Endothelial cell of umbilical vein (primary cell): ENCODE results near the gene ZNF488.

ENCODE experiments used
- EZH2 ChIP-seq: IDR thresholded peaks from 2 replicates; pipeline ENCODE4 v1.6.1; 2012; ENCODE audit warnings: borderline replicate concordance, low read depth, mild to moderate bottlenecking, moderate library complexity, low read length, inconsistent platforms; ENCODE audit not compliant: severe bottlenecking
- FOS ChIP-seq: IDR thresholded peaks from 2 replicates; pipeline ENCODE4 v1.6.1; 2011; ENCODE audit warnings: mild to moderate bottlenecking, low read length, moderate library complexity, borderline replicate concordance; ENCODE audit not compliant: insufficient read depth
- MYC ChIP-seq: IDR thresholded peaks from one replicate; pipeline ENCODE4 v1.6.1; 2011; ENCODE audit warnings: mild to moderate bottlenecking, low read depth, low read length
- POLR2A ChIP-seq: IDR thresholded peaks from 2 replicates; pipeline ENCODE4 v1.6.1; 2012; ENCODE audit warnings: low read depth, mild to moderate bottlenecking, control low read depth, low read length
- POLR2AphosphoS5 ChIP-seq: IDR thresholded peaks from 2 replicates; pipeline ENCODE4 v1.6.1; 2012; ENCODE audit warnings: low read depth, mild to moderate bottlenecking, control low read depth, low read length, moderate library complexity; ENCODE audit not compliant: insufficient read depth
- TF ChIP-seq, protein P1 (sequence below), 2 donors: IDR thresholded peaks; 1 replicate in 1 of 2; 2 replicates in 1 of 2; pipeline ENCODE4 v1.5.1; 2011; ENCODE audit warnings: low read length in 2 of 2, mild to moderate bottlenecking in 2 of 2, moderate library complexity in 2 of 2, control low read depth in 1 of 2, inconsistent platforms in 1 of 2, low read depth in 1 of 2; ENCODE audit not compliant: insufficient read depth in 1 of 2; ENCODE audit errors: extremely low read depth in 1 of 2
- TF ChIP-seq, protein P2 (sequence below): IDR thresholded peaks from 2 replicates; pipeline ENCODE4 v1.6.1; 2011; ENCODE audit not compliant: insufficient read depth, insufficient read length

DNA sequence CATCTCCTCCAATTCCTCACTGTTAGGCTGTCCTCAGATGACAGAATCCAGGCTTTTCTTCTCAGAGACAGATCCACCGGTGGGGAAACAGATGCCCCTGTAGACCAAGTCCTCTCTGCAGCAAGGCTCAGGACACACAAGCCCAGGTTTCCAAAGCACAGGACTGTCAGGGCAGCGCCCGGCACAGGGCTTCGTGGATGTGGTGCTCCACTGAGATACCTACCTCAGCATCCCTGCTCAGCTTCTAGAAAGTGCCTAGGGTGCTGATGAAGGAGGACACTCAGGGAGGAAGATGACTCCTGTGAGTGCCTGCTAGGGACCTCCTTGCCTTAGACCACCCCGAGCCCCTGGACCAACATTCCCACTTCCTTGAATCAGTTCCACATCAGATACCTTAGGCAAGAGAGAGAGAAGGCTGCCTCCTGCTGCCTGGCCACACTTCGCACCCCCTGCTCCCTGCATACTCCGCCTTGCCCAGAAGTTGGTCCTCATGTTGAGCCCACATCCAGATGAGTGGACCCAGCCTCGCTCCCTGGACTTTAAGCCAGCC is 44.8 kb downstream of the ZNF488 start:
- TF ChIP-seq, protein P1, sequence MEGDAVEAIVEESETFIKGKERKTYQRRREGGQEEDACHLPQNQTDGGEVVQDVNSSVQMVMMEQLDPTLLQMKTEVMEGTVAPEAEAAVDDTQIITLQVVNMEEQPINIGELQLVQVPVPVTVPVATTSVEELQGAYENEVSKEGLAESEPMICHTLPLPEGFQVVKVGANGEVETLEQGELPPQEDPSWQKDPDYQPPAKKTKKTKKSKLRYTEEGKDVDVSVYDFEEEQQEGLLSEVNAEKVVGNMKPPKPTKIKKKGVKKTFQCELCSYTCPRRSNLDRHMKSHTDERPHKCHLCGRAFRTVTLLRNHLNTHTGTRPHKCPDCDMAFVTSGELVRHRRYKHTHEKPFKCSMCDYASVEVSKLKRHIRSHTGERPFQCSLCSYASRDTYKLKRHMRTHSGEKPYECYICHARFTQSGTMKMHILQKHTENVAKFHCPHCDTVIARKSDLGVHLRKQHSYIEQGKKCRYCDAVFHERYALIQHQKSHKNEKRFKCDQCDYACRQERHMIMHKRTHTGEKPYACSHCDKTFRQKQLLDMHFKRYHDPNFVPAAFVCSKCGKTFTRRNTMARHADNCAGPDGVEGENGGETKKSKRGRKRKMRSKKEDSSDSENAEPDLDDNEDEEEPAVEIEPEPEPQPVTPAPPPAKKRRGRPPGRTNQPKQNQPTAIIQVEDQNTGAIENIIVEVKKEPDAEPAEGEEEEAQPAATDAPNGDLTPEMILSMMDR (IDR thresholded peaks at IDR 0.05; ENCODE audit: extremely low read depth in 1 of 2, insufficient read depth in 1 of 2, low read depth in 1 of 2, low read length in 2 of 2), result no peak
- TF ChIP-seq, protein P2, sequence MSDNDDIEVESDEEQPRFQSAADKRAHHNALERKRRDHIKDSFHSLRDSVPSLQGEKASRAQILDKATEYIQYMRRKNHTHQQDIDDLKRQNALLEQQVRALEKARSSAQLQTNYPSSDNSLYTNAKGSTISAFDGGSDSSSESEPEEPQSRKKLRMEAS, result no peak
- TF ChIP-seq POLR2AphosphoS5, result no peak
- TF ChIP-seq MYC, result no peak
- TF ChIP-seq POLR2A, result no peak
- TF ChIP-seq EZH2, result no peak
- no peak for TF ChIP-seq FOS
